Measurements from ENCODE around the gene GABRB3. TPM values are rescaled to one million over a fixed set of nuclear protein-coding genes. Genes with fewer than 3 reads are reported as not detected.

Gene GABRB3
- total and polyA plus RNA-seq, 2 of the 8 experiments (the other 6 are each of a cell fraction or from before 2014, with no cell fraction given) = 98.8 to 163 TPM

- peaks cover 11 to 34% (median 15%) of the 10 kb centered on the region in 4 experiments; a peak in 7 of 8 replicates for H3K36me3 ChIP-seq (ENCODE audit: control insufficient read depth in 2 of 4, insufficient read depth in 4 of 4, low read length in 3 of 4)
- no peak overlapping the region for H3K4me3 ChIP-seq (ENCODE audit: extremely low read depth in 1 of 4, insufficient read depth in 2 of 4, low read depth in 3 of 4, low read length in 4 of 4)
- no peak overlapping the region for H4K5ac ChIP-seq (ENCODE audit: insufficient read length, low read depth, low read length)
- POLR2A ChIA-PET (ENCODE audit: partially characterized antibody) = no interaction called here
- no peak overlapping the region for H3K23ac ChIP-seq (ENCODE audit: insufficient read length)
- FAIRE-seq (no peak), DNase-seq (ENCODE audit: low read depth in 1 of 2, low spot score in 2 of 2) (no peak)
- H3K23me2 ChIP-seq (ENCODE audit: low read depth, low read length) = no peaks in the 10 kb centered on the region
- H3K14ac ChIP-seq (ENCODE audit: insufficient read length) = no peak overlapping the region
- H4K8ac ChIP-seq (ENCODE audit: extremely low read depth, insufficient read depth, low read length) = no peak overlapping the region
- H3K9me3 ChIP-seq (ENCODE audit: insufficient read depth in 2 of 2, low read depth in 1 of 2, low read length in 1 of 2) = no peaks in the 10 kb centered on the region
- no peak overlapping the region for H3K9ac ChIP-seq (replicated peaks in 1 of 4; ENCODE audit: extremely low read depth in 1 of 4, low read depth in 3 of 4, low read length in 3 of 4)
- H3K27ac ChIP-seq (ENCODE audit: low read depth, low read length) = no peak overlapping the region
- H3K79me1 ChIP-seq (ENCODE audit: low read depth, low read length) = peaks cover 2% of the 10 kb centered on the region; the same call in 1 of the 2 replicates
- H3K27me3 ChIP-seq (replicated peaks in 1 of 4; ENCODE audit: control insufficient read depth in 3 of 4, extremely low read depth in 1 of 4, insufficient read depth in 3 of 4, low read length in 3 of 4) = no peaks in the 10 kb centered on the region
- no peak overlapping the region for H2BK12ac ChIP-seq (ENCODE audit: low read depth, low read length)
- H3K79me2 ChIP-seq (ENCODE audit: control insufficient read depth in 1 of 2, insufficient read depth in 2 of 2, low read length in 2 of 2) = no peaks in the 10 kb centered on the region
- no peak overlapping the region for H3K4me2 ChIP-seq (ENCODE audit: insufficient read depth in 1 of 2, low read depth in 2 of 2, low read length in 2 of 2)
- no peak overlapping the region for H2BK15ac ChIP-seq (ENCODE audit: low read length)
- 98% methylated on average over 3 of the region's 3 CpGs; no CpG with 5 or more reads in 1 of the 2 experiments for WGBS, 2 experiments (ENCODE audit: extremely low coverage in 1 of 2, insufficient coverage in 1 of 2, insufficient read length in 1 of 2, insufficient replicate concordance in 2 of 2, low coverage in 1 of 2, low lambda C conversion rate in 2 of 2, missing lambda C conversion rate in 1 of 2)
- H3K4ac ChIP-seq (replicated peaks; ENCODE audit: insufficient read length, low read depth, low read length) = no peak overlapping the region
- no peak overlapping the region for H2AK5ac ChIP-seq (ENCODE audit: low read depth, low read length)
- H4K91ac ChIP-seq (replicated peaks; ENCODE audit: insufficient read length, low read length) = no peak overlapping the region
- H2BK120ac ChIP-seq (replicated peaks; ENCODE audit: low read depth, low read length) = no peak overlapping the region
- CTCF ChIA-PET (ENCODE audit: partially characterized antibody) = no interaction called here
- no peak overlapping the region for H3K18ac ChIP-seq (ENCODE audit: extremely low read depth, low read length)
- no peak overlapping the region for H2BK20ac ChIP-seq (ENCODE audit: low read length)
- H3K4me1 ChIP-seq (replicated peaks in 1 of 4; ENCODE audit: control insufficient read depth in 3 of 4, insufficient read depth in 4 of 4, low read length in 3 of 4) = no peaks in the 10 kb centered on the region
- no peak overlapping the region for H3K56ac ChIP-seq (replicated peaks; ENCODE audit: insufficient read length, low read depth, low read length)
- TF ChIP-seq CBX8 (IDR thresholded peaks at IDR 0.05; ENCODE audit: borderline replicate concordance, low read depth, low read length) (no peak), GTF2F1 (IDR thresholded peaks at IDR 0.05; ENCODE audit: borderline replicate concordance, low read depth, low read length) (no peak), SIN3A (conservative IDR thresholded peaks at IDR 0.05 in 1 of 2, IDR thresholded peaks at IDR 0.05 in 1 of 2; ENCODE audit: low read depth in 1 of 2, low read length in 2 of 2) (no peak), TAF7 (optimal IDR thresholded peaks at IDR 0.05; ENCODE audit: borderline replicate concordance, low read depth, low read length) (no peak), PHF8 (conservative IDR thresholded peaks at IDR 0.05; ENCODE audit: low read depth, low read length) (no peak), HDAC6 (IDR thresholded peaks at IDR 0.05; ENCODE audit: low read depth, low read length) (no peak), ASH2L (IDR thresholded peaks at IDR 0.05; ENCODE audit: low read length) (no peak), TCF12 (IDR thresholded peaks at IDR 0.05; ENCODE audit: low read depth, low read length) (no peak), NANOG (IDR thresholded peaks at IDR 0.05; ENCODE audit: insufficient read depth, low read depth, low read length, poor library complexity, severe bottlenecking) (no peak)
- TF ChIP-seq, protein P1, sequence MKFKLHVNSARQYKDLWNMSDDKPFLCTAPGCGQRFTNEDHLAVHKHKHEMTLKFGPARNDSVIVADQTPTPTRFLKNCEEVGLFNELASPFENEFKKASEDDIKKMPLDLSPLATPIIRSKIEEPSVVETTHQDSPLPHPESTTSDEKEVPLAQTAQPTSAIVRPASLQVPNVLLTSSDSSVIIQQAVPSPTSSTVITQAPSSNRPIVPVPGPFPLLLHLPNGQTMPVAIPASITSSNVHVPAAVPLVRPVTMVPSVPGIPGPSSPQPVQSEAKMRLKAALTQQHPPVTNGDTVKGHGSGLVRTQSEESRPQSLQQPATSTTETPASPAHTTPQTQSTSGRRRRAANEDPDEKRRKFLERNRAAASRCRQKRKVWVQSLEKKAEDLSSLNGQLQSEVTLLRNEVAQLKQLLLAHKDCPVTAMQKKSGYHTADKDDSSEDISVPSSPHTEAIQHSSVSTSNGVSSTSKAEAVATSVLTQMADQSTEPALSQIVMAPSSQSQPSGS (IDR thresholded peaks at IDR 0.05; ENCODE audit: low read length) = no peak
- H2BK5ac ChIP-seq (ENCODE audit: low read depth, low read length) = no peak overlapping the region
- H4K20me1 ChIP-seq (replicated peaks in 1 of 2; ENCODE audit: control insufficient read depth in 1 of 2, insufficient read depth in 2 of 2, low read length in 2 of 2) = peaks cover 0 to 2% of the 10 kb centered on the region in 2 experiments
- no peak overlapping the region for H2AFZ ChIP-seq (ENCODE audit: low read length)
These were observed 217.0 kb downstream of the GABRB3 start for GRCh38 chr15:26555898-26556297.

Measured in H1 (cell line).